Activated B cell treated with CpG ODN at 0.5 μM for 24 hours (primary cell): Measurements from ENCODE around the gene R3HDM1. TPM values are rescaled to one million over a fixed set of nuclear protein-coding genes. Genes with fewer than 3 reads are reported as not detected.
A peak's percentile ranks its signal among the peaks of the same experiment; 100 is the strongest.

Experiments used
- ATAC-seq: fragments of 200-7000 bp; cut with Tn5 transposase; one replicate; pipeline ENCODE4 v1.10.0; 2021; ENCODE audit warnings: low read depth, mild to moderate bottlenecking, moderate library complexity
- CTCF ChIA-PET: fragments of 350-600 bp; sonication (Branson Sonifier 250); formaldehyde crosslinking; loops from one replicate; lab custom pipeline; 2021; ENCODE audit warnings: antibody characterized with exemption; lab: Charles Lee
- POLR2A ChIA-PET: fragments of 350-600 bp; sonication (Branson Sonifier 250); formaldehyde crosslinking; loops from one replicate; lab custom pipeline; 2021; ENCODE audit warnings: antibody characterized with exemption; lab: Charles Lee
- DNase-seq: peaks from one replicate; pipeline ENCODE4 v3.0.0; 2022
- H3K27ac Mint-ChIP-seq: one replicate; pipeline ENCODE4 v1.8.0; 2020; ENCODE audit warnings: mixed read lengths
- H3K27me3 Mint-ChIP-seq: one replicate; pipeline ENCODE4 v1.8.0; 2021; ENCODE audit warnings: mixed read lengths
- H3K36me3 Mint-ChIP-seq: one replicate; pipeline ENCODE4 v1.8.0; 2021; ENCODE audit warnings: low read depth, mixed read lengths
- H3K4me1 Mint-ChIP-seq: one replicate; pipeline ENCODE4 v1.8.0; 2021; ENCODE audit warnings: mixed read lengths
- H3K4me3 Mint-ChIP-seq: one replicate; pipeline ENCODE4 v1.8.0; 2020; ENCODE audit warnings: mild to moderate bottlenecking, mixed read lengths
- H3K9me3 Mint-ChIP-seq: one replicate; pipeline ENCODE4 v1.8.0; 2020; ENCODE audit warnings: mixed read lengths
- intact Hi-C: fragments of 100-400 bp; cut with micrococcal nuclease; formaldehyde crosslinking; loops from one replicate; pipeline ENCODE4 v1.15.1; 2024
- total RNA-seq: library from RNA; stranded (reverse); gene quantifications from 2 replicates; pipeline ENCODE4 v1.2.3, GENCODE V29; 2022
- TF ChIP-seq, protein P1 (sequence below): fragments of 200-600 bp; IDR thresholded peaks from one replicate; pipeline ENCODE4 v1.8.0; 2022; ENCODE audit warnings: antibody characterized with exemption, mild to moderate bottlenecking

R3HDM1 gene
- total RNA-seq, 1 donor from 2014 or later, result 49.8 TPM

- DNase-seq (peak; percentile 65), ATAC-seq (peak; percentile 5)
- intact Hi-C loops, result loop anchor here (5.0 to 10.0 kb wide), 2 partner anchors 392 to 640 kb away; no protein-coding TSS in a partner anchor
- H3K4me3 Mint-ChIP-seq, result peak overlapping the region; percentile 99
- POLR2A ChIA-PET, result interaction anchor here (0.6 to 1.4 kb wide), 5 partner anchors 11 to 824 kb away, joined by 3 to 10 read pairs (median 5); partner anchors contain the start of genes CCNT2, R3HDM1, RAB3GAP1 and ZRANB3
- CTCF ChIA-PET, result interaction anchor here (1.1 kb wide), 1 partner anchor 33 kb away, joined by 3 read pairs; no protein-coding TSS in a partner anchor
- peaks cover 1% of the 10 kb centered on the region for H3K9me3 Mint-ChIP-seq
- H3K27me3 Mint-ChIP-seq, result no peaks in the 10 kb centered on the region
- H3K4me1 Mint-ChIP-seq, result peaks cover 44% of the 10 kb centered on the region
- TF ChIP-seq, protein P1, sequence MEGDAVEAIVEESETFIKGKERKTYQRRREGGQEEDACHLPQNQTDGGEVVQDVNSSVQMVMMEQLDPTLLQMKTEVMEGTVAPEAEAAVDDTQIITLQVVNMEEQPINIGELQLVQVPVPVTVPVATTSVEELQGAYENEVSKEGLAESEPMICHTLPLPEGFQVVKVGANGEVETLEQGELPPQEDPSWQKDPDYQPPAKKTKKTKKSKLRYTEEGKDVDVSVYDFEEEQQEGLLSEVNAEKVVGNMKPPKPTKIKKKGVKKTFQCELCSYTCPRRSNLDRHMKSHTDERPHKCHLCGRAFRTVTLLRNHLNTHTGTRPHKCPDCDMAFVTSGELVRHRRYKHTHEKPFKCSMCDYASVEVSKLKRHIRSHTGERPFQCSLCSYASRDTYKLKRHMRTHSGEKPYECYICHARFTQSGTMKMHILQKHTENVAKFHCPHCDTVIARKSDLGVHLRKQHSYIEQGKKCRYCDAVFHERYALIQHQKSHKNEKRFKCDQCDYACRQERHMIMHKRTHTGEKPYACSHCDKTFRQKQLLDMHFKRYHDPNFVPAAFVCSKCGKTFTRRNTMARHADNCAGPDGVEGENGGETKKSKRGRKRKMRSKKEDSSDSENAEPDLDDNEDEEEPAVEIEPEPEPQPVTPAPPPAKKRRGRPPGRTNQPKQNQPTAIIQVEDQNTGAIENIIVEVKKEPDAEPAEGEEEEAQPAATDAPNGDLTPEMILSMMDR, result no peak
- peak overlapping the region; percentile 99 for H3K27ac Mint-ChIP-seq
- H3K36me3 Mint-ChIP-seq, result peaks cover 27% of the 10 kb centered on the region
Observed at GRCh38 chr2:135742325-135742757, 211.1 kb downstream of the R3HDM1 start.

- POLR2A ChIA-PET, result no interaction called here
- Mint-ChIP-seq H3K9me3 (peaks cover 1% of the 10 kb centered on the region), H3K36me3 (peaks cover 36% of the 10 kb centered on the region), H3K4me1 (peaks cover 44% of the 10 kb centered on the region), H3K27me3 (no peaks in the 10 kb centered on the region), H3K4me3 (no peak overlapping the region), H3K27ac (peak overlapping the region; percentile 31)
- ATAC-seq, result no peak
- CTCF ChIA-PET, result no interaction called here
- DNase-seq, result no peak
- TF ChIP-seq, protein P1, result no peak
- intact Hi-C loops, result loop anchor here (5.0 to 10.0 kb wide), 2 partner anchors 391 to 638 kb away; no protein-coding TSS in a partner anchor
Observed at GRCh38 chr2:135743860-135744259, 212.6 kb downstream of the R3HDM1 start.

DNA sequence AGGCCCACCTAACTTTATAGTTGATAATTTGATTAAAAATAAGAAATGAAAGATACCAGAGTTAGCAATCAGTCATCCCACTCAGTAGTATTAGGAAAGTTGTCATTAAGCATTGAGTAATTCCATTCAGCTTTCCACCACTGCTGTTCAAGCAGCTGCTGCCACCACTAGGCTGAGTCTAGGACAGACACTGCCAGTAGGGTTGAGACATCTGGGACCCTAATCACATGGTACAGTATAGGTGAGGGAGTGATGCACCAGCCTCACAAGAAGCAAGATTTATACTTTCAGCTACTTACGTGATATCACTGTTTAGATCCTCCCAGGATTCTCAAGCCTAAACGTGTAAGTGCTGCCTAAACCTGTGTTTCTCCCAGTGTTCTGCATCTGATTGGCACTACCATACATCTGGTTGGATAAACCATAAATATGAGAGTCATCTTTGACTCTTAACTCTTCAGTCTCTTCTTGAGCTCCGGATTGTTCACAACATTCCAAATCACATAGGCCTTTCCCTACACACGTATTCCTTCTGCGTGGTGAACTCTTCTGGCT is 213.6 kb downstream of the R3HDM1 start:
- intact Hi-C loops, result loop anchor here (5.0 to 10.0 kb wide), 2 partner anchors 390 to 637 kb away; no protein-coding TSS in a partner anchor
- TF ChIP-seq, protein P1, result no peak
- H3K27ac Mint-ChIP-seq, result no peak overlapping the region
- ATAC-seq, result no peak
- H3K4me1 Mint-ChIP-seq, result peaks cover 44% of the 10 kb centered on the region
- DNase-seq, result no peak
- ChIA-PET POLR2A (no interaction called here), CTCF (no interaction called here)
- peaks cover 46% of the 10 kb centered on the region for H3K36me3 Mint-ChIP-seq
- H3K4me3 Mint-ChIP-seq, result no peak overlapping the region
- H3K27me3 Mint-ChIP-seq, result no peaks in the 10 kb centered on the region
- peaks cover 1% of the 10 kb centered on the region for H3K9me3 Mint-ChIP-seq

DNA sequence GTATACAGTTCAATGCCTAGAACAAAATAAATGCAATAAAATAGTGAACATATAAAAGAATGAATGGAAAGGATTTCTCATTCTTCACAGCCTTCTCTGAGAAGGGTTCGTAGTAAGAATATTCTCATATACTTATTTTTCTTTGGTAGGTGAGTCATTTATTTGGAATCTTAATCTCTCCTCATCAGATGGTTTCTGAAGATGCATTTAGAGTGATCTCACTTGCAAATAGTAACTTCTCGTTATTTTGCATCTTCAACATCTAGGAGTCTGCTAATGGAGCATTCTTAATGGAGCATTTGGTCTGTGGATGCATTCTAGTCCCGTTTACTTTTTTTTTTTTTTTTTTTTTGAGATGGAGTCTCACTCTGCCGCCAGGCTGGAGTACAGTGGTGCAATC is 214.3 kb downstream of the R3HDM1 start:
- Mint-ChIP-seq H3K27me3 (no peaks in the 10 kb centered on the region), H3K27ac (no peak overlapping the region), H3K36me3 (peaks cover 50% of the 10 kb centered on the region), H3K4me3 (no peak overlapping the region), H3K4me1 (peaks cover 44% of the 10 kb centered on the region), H3K9me3 (peaks cover 1% of the 10 kb centered on the region)
- POLR2A ChIA-PET, result no interaction called here
- no peak for ATAC-seq
- no peak for DNase-seq
- CTCF ChIA-PET, result no interaction called here
- TF ChIP-seq, protein P1, result no peak
- intact Hi-C loops, result loop anchor here (10.0 kb wide), 1 partner anchor 389 kb away; no protein-coding TSS in a partner anchor

DNA sequence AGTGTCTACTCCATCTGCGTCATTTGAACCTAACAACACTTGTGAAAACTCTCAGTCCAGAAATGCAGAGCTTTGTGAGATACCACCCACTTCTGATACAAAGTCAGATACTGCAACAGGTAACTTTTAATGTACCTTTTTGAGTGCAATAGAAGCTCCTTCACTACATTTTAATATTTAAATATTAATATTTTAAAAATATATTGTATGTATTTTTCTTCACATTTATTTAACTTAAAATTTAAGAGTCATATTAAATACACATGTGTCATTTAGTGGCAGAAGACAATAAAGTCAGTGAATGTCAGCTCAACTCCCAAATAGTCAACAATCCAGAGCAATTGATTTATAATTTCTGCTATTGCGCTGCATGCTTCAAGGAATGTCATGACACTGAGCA is 224.3 kb downstream of the R3HDM1 start:
- peaks cover 72% of the 10 kb centered on the region for H3K36me3 Mint-ChIP-seq
- no peak overlapping the region for H3K27ac Mint-ChIP-seq
- DNase-seq, result no peak
- no peak overlapping the region for H3K4me3 Mint-ChIP-seq
- TF ChIP-seq, protein P1, result no peak
- no peak for ATAC-seq
- ChIA-PET CTCF (no interaction called here), POLR2A (no interaction called here)
- H3K4me1 Mint-ChIP-seq, result no peaks in the 10 kb centered on the region
- no peaks in the 10 kb centered on the region for H3K27me3 Mint-ChIP-seq
- intact Hi-C loops, result no loop called here
- H3K9me3 Mint-ChIP-seq, result peaks cover 10% of the 10 kb centered on the region
